ENCODE data around the gene PLGRKT.
"Not testable (repeated sequence)": the region's sequence is repeated elsewhere in the genome, so short reads cannot be mapped to it uniquely, and the experiment has no call there.

PLGRKT gene

GRCh38 chr9:5429873-5430564, 7.7 kb downstream of the PLGRKT start:
- DNase-seq, result no peak

- no peak for DNase-seq
Observed at GRCh38 chr9:5428794-5429528, 8.8 kb downstream of the PLGRKT start.

- no peak for DNase-seq
Observed at GRCh38 chr9:5428172-5428571, 9.6 kb downstream of the PLGRKT start.

GRCh38 chr9:5427005-5427404, 10.7 kb downstream of the PLGRKT start:
- DNase-seq, result no peak

GRCh38 chr9:5425006-5425628, 12.6 kb downstream of the PLGRKT start:
- DNase-seq, result no peak

- no peak for DNase-seq
Observed at GRCh38 chr9:5422276-5422675, 15.4 kb downstream of the PLGRKT start.

- DNase-seq, result no peak
Observed at GRCh38 chr9:5421163-5421562, 16.6 kb downstream of the PLGRKT start.

GRCh38 chr9:5419987-5420386, 17.7 kb downstream of the PLGRKT start:
- no peak for DNase-seq

- DNase-seq, result no peak
Observed at GRCh38 chr9:5418481-5418880, 19.2 kb downstream of the PLGRKT start.

- no peak for DNase-seq
Observed at GRCh38 chr9:5416953-5417352, 20.8 kb downstream of the PLGRKT start.

GRCh38 chr9:5408596-5408995, 29.1 kb downstream of the PLGRKT start:
- no peak for DNase-seq

GRCh38 chr9:5402217-5402616, 35.5 kb downstream of the PLGRKT start:
- no peak for DNase-seq

- not testable (repeated sequence) for DNase-seq
Observed at GRCh38 chr9:5397547-5397946, 40.2 kb downstream of the PLGRKT start.

- no peak for DNase-seq
Observed at GRCh38 chr9:5395428-5395827, 42.3 kb downstream of the PLGRKT start.

- DNase-seq, result not testable (repeated sequence)
Observed at GRCh38 chr9:5393976-5394375, 43.7 kb downstream of the PLGRKT start.

- DNase-seq, result no peak
Observed at GRCh38 chr9:5393497-5393896, 44.2 kb downstream of the PLGRKT start.

GRCh38 chr9:5392285-5392684, 45.4 kb downstream of the PLGRKT start:
- DNase-seq, result no peak

- no peak for DNase-seq
Observed at GRCh38 chr9:5389109-5389732, 48.5 kb downstream of the PLGRKT start.

GRCh38 chr9:5388026-5388819, 49.5 kb downstream of the PLGRKT start:
- no peak for DNase-seq

GRCh38 chr9:5384436-5384835, 53.3 kb downstream of the PLGRKT start:
- DNase-seq, result no peak

GRCh38 chr9:5382479-5382878, 55.2 kb downstream of the PLGRKT start:
- no peak for DNase-seq

GRCh38 chr9:5375790-5376477, 61.8 kb downstream of the PLGRKT start:
- DNase-seq, result no peak
